ENCODE results near the gene ACSS1.

DNA sequence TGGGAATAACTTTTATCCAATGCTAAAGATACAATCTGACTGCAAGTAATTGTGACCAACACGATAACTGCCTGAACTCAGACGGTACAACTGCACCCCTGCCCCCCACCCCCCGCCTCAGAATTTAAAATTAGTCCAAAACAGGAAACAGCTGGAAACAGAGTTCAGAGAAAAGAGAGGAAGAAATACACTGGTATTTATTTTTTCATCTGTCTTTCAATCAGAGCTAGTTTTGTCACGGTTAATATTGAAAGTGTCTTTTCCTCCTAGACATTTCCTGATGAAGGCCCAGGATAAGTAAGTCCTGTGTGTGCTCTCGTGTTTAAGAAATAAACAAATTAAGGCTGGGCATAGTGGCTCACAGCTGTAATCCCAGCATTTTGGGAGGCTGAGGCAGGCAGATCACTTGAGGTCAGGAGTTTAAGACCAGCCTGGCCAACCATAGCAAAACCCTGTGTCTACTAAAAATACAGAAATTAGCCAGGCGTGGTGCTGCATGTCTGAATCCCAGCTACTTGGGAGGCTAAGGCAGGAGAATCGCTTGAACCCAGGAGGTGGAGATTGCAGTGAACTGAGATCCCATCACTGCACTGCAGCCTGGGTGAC lies 21.5 kb downstream of the ACSS1 start:
- no peak for TF ChIP-seq POLR2A (IDR thresholded peaks at IDR 0.05)
- no peak for TF ChIP-seq EP300 (IDR thresholded peaks at IDR 0.05)

Data from stomach (tissue), 4 donors.